KBM-7 (cell line): Measurements from ENCODE around the gene MKKS.

ENCODE experiments used
- DNase-seq: peaks from one replicate; pipeline ENCODE4 v3.0.0-alpha.2; 2015
- in situ Hi-C: fragments of 300-500 bp; cut with MboI; formaldehyde crosslinking; loops from 2 replicates; pipeline ENCODE4 v1.14.3; 2020; ENCODE audit warnings: low sequenced_read_pairs, low pct_unique_long_range_greater_than_20kb, mixed read lengths

MKKS gene

DNA sequence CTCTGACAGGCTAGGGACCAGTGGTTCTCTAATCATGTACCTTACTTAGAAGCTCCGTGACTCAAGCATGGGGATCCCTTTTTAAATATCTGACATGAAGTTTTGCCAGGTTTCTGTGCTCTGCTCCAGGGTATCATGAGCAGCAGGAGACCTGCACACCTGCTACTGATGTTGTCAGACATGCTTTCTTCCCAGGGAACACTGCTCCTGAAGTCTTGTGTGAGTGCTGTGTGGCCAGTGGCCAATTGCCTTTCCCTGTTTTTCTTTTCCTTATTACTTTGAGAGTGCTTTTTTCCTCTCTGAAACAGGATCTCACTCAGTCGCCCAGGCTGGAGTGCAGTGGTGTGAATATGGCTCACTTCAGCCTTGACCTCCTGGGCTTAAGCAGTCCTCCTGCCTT, 27.5 kb upstream of the MKKS start:
- in situ Hi-C loops, result loop anchor here (25.0 kb wide), 1 partner anchor 201 kb away; the partner anchor contains the start of gene JAG1

DNA sequence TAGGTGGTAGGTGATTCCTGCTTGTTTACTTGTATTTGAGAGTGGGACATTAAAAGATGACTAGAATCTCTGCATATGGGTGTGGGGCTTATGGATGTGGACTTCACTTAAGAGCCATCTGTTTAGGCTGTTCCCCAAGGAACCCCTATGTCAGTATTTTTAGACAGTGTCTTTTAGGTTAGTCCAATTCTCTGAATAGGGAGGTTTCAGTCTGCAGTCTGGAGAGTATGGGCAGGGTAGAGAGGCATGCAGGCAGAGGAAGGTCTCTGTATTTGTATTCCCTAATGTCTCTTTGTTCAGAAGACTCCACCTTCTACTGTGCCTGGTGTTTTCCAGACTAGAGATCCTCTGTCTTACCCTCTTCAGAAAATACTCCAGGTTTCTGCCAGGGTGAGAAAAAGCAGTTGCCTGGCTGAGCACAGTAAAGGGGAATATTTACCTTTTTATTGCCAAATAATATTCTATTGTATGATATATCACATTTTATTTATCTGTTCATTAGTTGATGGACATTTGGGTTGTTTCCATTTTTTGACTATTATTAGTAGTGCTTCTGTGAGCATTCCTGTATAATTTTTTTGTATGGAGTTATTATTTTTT, 20.2 kb upstream of the MKKS start:
- no peak for DNase-seq
- in situ Hi-C loops, result loop anchor here (25.0 kb wide), 1 partner anchor 208 kb away; the partner anchor contains the start of gene JAG1

More for the DNA sequence above, 27.5 kb upstream of the MKKS start:
- DNase-seq, result no peak

GRCh38 chr20:10453241-10453640, 19.2 kb upstream of the MKKS start:
- DNase-seq, result peak; percentile 98
- in situ Hi-C loops, result loop anchor here (25.0 kb wide), 1 partner anchor 209 kb away; the partner anchor contains the start of gene JAG1

GRCh38 chr20:10449270-10449669, 15.2 kb upstream of the MKKS start:
- in situ Hi-C loops, result no loop called here
- no peak for DNase-seq

- no peak for DNase-seq
- in situ Hi-C loops, result no loop called here
These were observed 14.5 kb upstream of the MKKS start for GRCh38 chr20:10448270-10449156.

DNA sequence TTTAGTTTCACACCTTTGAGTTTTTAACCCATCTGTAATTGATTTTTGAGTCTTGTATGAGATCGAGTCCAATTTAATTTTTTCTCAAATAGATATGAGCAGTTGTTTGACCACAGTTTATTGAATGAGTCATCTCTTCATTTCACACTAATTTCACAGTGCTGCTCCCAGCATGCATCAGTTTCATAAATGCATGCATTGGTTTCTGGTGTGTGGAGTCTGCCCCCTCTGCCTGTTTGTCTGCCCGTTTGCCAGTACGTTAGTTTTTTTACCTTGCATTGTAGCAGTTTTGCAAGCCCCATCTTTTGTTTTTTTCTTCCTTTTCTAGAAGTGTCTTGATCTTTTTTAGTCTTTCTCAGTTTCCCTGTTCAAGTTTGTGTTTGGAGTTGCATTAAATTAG, 13.0 kb upstream of the MKKS start:
- peak; percentile 71 for DNase-seq
- in situ Hi-C loops, result no loop called here

DNA sequence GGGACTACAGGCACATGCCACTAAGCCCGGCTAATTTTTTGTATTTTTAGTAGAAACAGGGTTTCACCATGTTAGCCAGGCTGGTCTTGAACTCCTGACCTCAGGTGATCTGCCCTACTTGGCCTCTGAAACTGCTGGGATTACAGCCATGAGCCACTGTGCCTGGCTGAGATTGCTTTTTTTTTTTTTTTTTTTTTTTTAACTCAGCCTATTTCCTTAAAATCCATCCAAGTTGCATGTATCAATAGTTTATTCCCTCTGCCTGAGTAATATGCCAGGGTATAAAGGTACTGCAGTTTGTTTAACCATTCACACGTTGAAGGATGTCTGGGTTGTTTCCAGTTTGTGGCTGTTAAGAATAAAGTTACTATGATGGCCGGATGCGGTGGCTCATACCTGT, 11.7 kb upstream of the MKKS start:
- in situ Hi-C loops, result no loop called here
- DNase-seq, result no peak

- DNase-seq, result no peak
- in situ Hi-C loops, result no loop called here
These were observed 9.9 kb upstream of the MKKS start for GRCh38 chr20:10443936-10444335.

DNA sequence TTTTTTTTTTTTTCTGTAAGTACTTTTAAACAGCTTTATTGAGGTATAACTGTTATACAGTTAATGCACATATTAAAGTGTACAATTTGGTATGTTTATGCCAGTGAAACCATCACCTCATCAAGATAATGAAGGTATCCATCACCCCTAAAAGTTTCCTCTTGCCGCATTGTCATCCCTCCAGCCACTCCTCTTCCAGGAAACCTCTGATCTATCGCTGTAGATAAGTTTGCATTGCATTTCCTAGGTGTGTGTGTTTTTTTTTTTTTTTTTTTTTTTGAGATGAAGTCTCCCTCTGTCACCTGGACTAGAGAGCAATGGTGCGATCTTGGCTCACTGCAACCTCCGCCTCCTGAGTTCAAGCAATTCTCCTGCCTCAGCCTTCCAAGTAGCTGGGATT, 4.2 kb upstream of the MKKS start:
- in situ Hi-C loops, result no loop called here
- DNase-seq, result no peak

DNA sequence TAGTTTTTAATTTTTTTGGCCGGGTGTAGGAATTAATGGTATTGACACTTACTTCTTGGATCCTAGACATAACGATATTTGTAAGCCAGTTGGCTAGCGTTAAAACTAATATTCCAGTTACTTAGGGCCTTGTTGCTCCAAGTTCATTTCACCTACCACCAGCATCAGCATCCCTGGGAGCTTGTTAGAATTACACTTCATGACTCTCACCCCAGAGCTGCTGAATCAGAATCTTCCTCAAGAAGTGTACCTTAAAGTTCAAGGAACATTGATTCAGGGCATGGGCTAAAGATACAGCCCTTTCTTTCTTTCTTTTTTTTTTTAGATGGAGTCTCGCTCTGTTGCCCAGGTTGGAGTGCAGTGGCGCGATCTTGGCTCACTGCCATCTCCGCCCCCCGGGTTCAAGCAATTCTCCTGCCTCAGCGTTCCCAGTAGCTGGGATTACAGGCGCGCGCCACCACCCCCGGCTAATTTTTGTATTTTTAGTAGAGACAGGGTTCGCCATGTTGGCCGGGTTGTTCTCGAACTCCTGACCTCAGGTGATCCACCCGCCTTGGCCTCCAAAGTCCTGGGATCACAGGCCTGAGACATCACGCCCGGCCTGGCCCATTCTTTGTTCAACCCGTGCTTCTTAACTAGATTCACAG, 2.2 kb upstream of the MKKS start:
- in situ Hi-C loops, result no loop called here
- DNase-seq, result no peak

GRCh38 chr20:10434832-10435812, 1.1 kb upstream of the MKKS start, which contains the start of gene SLX4IP:
Gene SLX4IP (plus strand): TSS chr20:10435305. CDS start chr20:10458205, 22,900 bp downstream.
- DNase-seq, result peak; percentile 97
- in situ Hi-C loops, result no loop called here

- peak; percentile 97 for DNase-seq
- in situ Hi-C loops, result no loop called here
These were observed 427 bp upstream of the MKKS start for GRCh38 chr20:10434467-10434831.

GRCh38 chr20:10433014-10433622, 904 bp downstream of the MKKS start:
- in situ Hi-C loops, result no loop called here
- no peak for DNase-seq

- in situ Hi-C loops, result no loop called here
- no peak for DNase-seq
These were observed 1.9 kb downstream of the MKKS start for GRCh38 chr20:10432079-10432478.

DNA sequence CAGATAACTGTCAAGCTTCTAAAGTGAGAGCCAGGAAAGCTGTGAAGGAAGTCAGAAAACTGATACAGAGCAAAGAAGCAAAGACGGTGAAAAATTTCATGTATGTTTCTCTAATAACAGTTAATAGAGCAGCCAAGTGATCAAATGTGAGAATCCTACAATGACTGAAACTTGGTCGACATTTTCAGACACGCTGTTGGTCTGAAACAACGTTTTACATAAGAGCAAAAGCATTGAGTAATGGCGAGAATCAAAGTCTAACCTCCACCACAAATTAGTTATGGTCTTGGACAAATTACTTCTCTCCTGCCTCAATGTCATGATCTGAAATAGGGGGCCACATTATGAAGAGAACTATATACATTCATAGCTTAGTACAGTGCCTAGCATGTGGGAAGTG, 3.3 kb downstream of the MKKS start:
- in situ Hi-C loops, result no loop called here
- no peak for DNase-seq

GRCh38 chr20:10430000-10430466, 4.0 kb downstream of the MKKS start:
- DNase-seq, result no peak
- in situ Hi-C loops, result no loop called here

DNA sequence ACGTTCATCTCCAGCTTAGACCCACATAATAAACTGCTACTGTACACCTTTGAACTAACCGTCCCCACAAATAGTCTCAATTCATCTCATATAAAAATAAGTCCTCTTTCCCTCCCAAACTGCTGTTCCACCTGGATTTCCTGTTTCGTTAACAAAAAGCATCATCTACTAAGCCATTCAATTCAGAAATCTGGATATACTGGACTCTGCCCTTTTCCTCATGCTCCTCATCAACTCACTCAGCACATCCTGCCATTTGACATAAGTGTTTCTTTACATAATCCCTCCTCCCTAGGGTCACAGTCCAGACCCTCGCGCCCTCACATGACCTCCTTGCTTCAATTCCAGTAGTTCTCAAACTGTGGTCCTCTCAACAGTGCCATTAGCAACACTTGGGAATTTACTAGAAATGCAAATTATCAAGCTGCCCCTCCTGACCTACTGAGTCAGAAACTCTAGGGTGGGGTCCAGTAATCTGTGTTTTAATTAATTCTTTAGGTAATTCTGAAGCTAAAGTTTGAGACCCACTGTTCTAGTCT, 4.5 kb downstream of the MKKS start:
- no peak for DNase-seq
- in situ Hi-C loops, result no loop called here

DNA sequence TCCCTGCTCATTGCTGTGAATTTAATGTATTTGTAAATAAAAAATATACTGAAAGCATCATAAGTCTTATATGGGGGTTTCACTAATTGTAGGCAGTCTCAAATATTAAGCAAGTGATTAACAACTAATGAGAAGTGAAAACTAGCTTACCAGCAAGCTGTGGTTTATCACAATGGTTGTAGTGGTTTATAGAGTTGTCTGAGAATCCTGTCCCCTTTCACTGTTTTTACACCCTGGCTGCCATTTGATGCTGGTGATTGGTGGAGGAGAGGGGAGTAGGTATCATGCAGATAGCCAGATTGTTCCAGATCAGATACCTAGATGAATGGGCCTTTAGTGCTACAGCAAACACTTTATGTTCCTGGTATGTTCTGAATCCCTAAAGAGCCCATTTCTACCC, 6.0 kb downstream of the MKKS start:
- in situ Hi-C loops, result no loop called here
- DNase-seq, result no peak
